Measurements from ENCODE around the gene TASP1. TPM values are rescaled to one million over a fixed set of nuclear protein-coding genes. Genes with fewer than 3 reads are reported as not detected.

The TASP1 gene
- total RNA-seq, result 10 to 100 TPM; 15.8 to 16.6 TPM
- 4.9 TPM for polyA plus RNA-seq (2013, experiment 1 of 2)
- polyA plus RNA-seq (2013, experiment 2 of 2), result 4.6 TPM
- long read RNA-seq, experiment 1, partial matches to known transcripts, result 6 of 7 reads
- long read RNA-seq, experiment 1, other reads (novel, unspliced or antisense), result 1 of 7 reads
- long read RNA-seq, experiment 2, transcript TASP1-201 (14 exons, 2,352 nt), result major isoform, 14 of 22 reads
- long read RNA-seq, experiment 2, partial matches to known transcripts, result 3 of 22 reads
- long read RNA-seq, experiment 2, other reads (novel, unspliced or antisense), result 5 of 22 reads
- long read RNA-seq, experiment 3, transcript TASP1-201 (14 exons, 2,352 nt), result major isoform, 39 of 82 reads
- long read RNA-seq, experiment 3, partial matches to known transcripts, result 21 of 82 reads
- long read RNA-seq, experiment 3, other reads (novel, unspliced or antisense), result 20 of 82 reads
- long read RNA-seq, experiment 4, transcript TASP1-201 (14 exons, 2,352 nt), result major isoform, 9 of 28 reads
- long read RNA-seq, experiment 4, partial matches to known transcripts, result 6 of 28 reads
- long read RNA-seq, experiment 4, other reads (novel, unspliced or antisense), result 13 of 28 reads

GRCh38 chr20:13638496-13639149 lies at the start of gene TASP1:
Gene TASP1, minus strand, starts transcription at chr20:13638932. Its CDS starts 8,854 bp downstream, at chr20:13630078.
- TF ChIP-seq CTCF (conservative IDR thresholded peaks at IDR 0.05), result no peak
- peak; percentile 99 for DNase-seq
- peak within 1 kb of the TSS; percentile 91 for H3K9ac ChIP-seq (ENCODE audit: extremely low read depth, low read length, poor library complexity, severe bottlenecking)
- H3K27ac ChIP-seq (ENCODE audit: low read depth, low read length), result peak within 1 kb of the TSS; percentile 92
- no peaks in the 10 kb centered on the region for H3K27me3 ChIP-seq (ENCODE audit: control insufficient read depth, insufficient read depth, low read length, poor library complexity, severe bottlenecking)
- no peaks in the 10 kb centered on the region for H3K27me3 Mint-ChIP-seq (ENCODE audit: insufficient read depth)
- peak within 1 kb of the TSS; percentile 98 for H3K4me3 ChIP-seq (ENCODE audit: low read length)
- H3K9me3 Mint-ChIP-seq, result no peaks in the 10 kb centered on the region
- H3K4me1 Mint-ChIP-seq, result peaks cover 22% of the 10 kb centered on the region
- H3K36me3 ChIP-seq (ENCODE audit: control insufficient read depth, insufficient read depth, low read length), result no peaks in the 10 kb centered on the region
- 0% methylated on average over 13 to 50 of the region's 50 CpGs for WGBS, 2 experiments (ENCODE audit: insufficient coverage in 1 of 2, insufficient read length in 1 of 2)
- no peaks in the 10 kb centered on the region for H3K9me3 ChIP-seq (ENCODE audit: control insufficient read depth, low read length)
- H3K27ac Mint-ChIP-seq, result peak within 1 kb of the TSS; percentile 96
- H3K36me3 Mint-ChIP-seq (ENCODE audit: low read depth), result peaks cover 9% of the 10 kb centered on the region
- H3K4me3 Mint-ChIP-seq, result peak within 1 kb of the TSS; percentile 96
- H3K4me1 ChIP-seq (ENCODE audit: control insufficient read depth, insufficient read depth, low read length), result no peaks in the 10 kb centered on the region

- peaks cover 3% of the 10 kb centered on the region for H3K9me3 Mint-ChIP-seq
- Histone ChIP-seq H3K36me3 (ENCODE audit: control insufficient read depth, insufficient read depth, low read length) (no peaks in the 10 kb centered on the region), H3K9ac (ENCODE audit: extremely low read depth, low read length, poor library complexity, severe bottlenecking) (no peak overlapping the region), H3K4me1 (ENCODE audit: control insufficient read depth, insufficient read depth, low read length) (no peaks in the 10 kb centered on the region), H3K27me3 (ENCODE audit: control insufficient read depth, insufficient read depth, low read length, poor library complexity, severe bottlenecking) (no peaks in the 10 kb centered on the region), H3K9me3 (ENCODE audit: control insufficient read depth, low read length) (no peaks in the 10 kb centered on the region), H3K27ac (ENCODE audit: low read depth, low read length) (no peak overlapping the region), H3K4me3 (ENCODE audit: low read length) (no peak overlapping the region)
- no peaks in the 10 kb centered on the region for H3K27me3 Mint-ChIP-seq (ENCODE audit: insufficient read depth)
- no peak for DNase-seq
- peaks cover 11% of the 10 kb centered on the region for H3K4me1 Mint-ChIP-seq
- H3K4me3 Mint-ChIP-seq, result no peak overlapping the region
- no peak overlapping the region for H3K27ac Mint-ChIP-seq
- 88 to 93% methylated on average over 3 of the region's 3 CpGs for WGBS, 2 experiments (ENCODE audit: insufficient coverage in 1 of 2, insufficient read length in 1 of 2)
- TF ChIP-seq CTCF (conservative IDR thresholded peaks at IDR 0.05), result no peak
- no peaks in the 10 kb centered on the region for H3K36me3 Mint-ChIP-seq (ENCODE audit: low read depth)
Observed at GRCh38 chr20:13687815-13688214, 49.1 kb upstream of the TASP1 start.

GRCh38 chr20:13685623-13686022 lies 46.9 kb upstream of the TASP1 start:
- H3K4me3 Mint-ChIP-seq, result no peak overlapping the region
- H3K9me3 Mint-ChIP-seq, result peaks cover 3% of the 10 kb centered on the region
- no peak for TF ChIP-seq CTCF (conservative IDR thresholded peaks at IDR 0.05)
- no peak overlapping the region for H3K4me3 ChIP-seq (ENCODE audit: low read length)
- no peak overlapping the region for H3K27ac Mint-ChIP-seq
- H3K27ac ChIP-seq (ENCODE audit: low read depth, low read length), result no peak overlapping the region
- 88 to 90% methylated on average over 2 of the region's 2 CpGs for WGBS, 2 experiments (ENCODE audit: insufficient coverage in 1 of 2, insufficient read length in 1 of 2)
- peaks cover 12% of the 10 kb centered on the region for H3K4me1 Mint-ChIP-seq
- H3K9ac ChIP-seq (ENCODE audit: extremely low read depth, low read length, poor library complexity, severe bottlenecking), result no peak overlapping the region
- no peaks in the 10 kb centered on the region for H3K36me3 Mint-ChIP-seq (ENCODE audit: low read depth)
- no peaks in the 10 kb centered on the region for H3K27me3 ChIP-seq (ENCODE audit: control insufficient read depth, insufficient read depth, low read length, poor library complexity, severe bottlenecking)
- H3K36me3 ChIP-seq (ENCODE audit: control insufficient read depth, insufficient read depth, low read length), result no peaks in the 10 kb centered on the region
- DNase-seq, result no peak
- H3K9me3 ChIP-seq (ENCODE audit: control insufficient read depth, low read length), result no peaks in the 10 kb centered on the region
- no peaks in the 10 kb centered on the region for H3K27me3 Mint-ChIP-seq (ENCODE audit: insufficient read depth)
- H3K4me1 ChIP-seq (ENCODE audit: control insufficient read depth, insufficient read depth, low read length), result no peaks in the 10 kb centered on the region

All from endodermal cell (in vitro differentiated cells).